Liver (tissue), 9 donors: ENCODE measurements around the gene CNKSR3. TPM values are rescaled to one million over a fixed set of nuclear protein-coding genes. Genes with fewer than 3 reads are reported as not detected.
A peak's percentile ranks its signal among the peaks of the same experiment; 100 is the strongest.

Experiments used
- DNase-seq: peaks from one replicate; pipeline ENCODE4 v3.0.0-alpha.2; 2017; ENCODE audit warnings: low spot score
- H3K27ac ChIP-seq, 2 donors: one replicate each; pipeline ENCODE4 v1.7.0; 2013; ENCODE audit warnings: inconsistent platforms in 2 of 2, low read length in 2 of 2, control low read depth in 1 of 2, low read depth in 1 of 2, mild to moderate bottlenecking in 1 of 2
- H3K27me3 ChIP-seq, 4 donors: one replicate each; pipeline versions ENCODE4 v1.6.1 to v1.7.0; 2013; ENCODE audit warnings: low read length in 3 of 4, inconsistent platforms in 1 of 4, mild to moderate bottlenecking in 1 of 4, moderate library complexity in 1 of 4; ENCODE audit not compliant: control insufficient read depth in 4 of 4, insufficient read depth in 4 of 4
- H3K36me3 ChIP-seq, 4 donors: one replicate each; pipeline versions ENCODE4 v1.6.1 to v1.7.0; 2013; ENCODE audit warnings: low read length in 3 of 4, mild to moderate bottlenecking in 3 of 4, low read depth in 1 of 4, moderate library complexity in 1 of 4; ENCODE audit not compliant: control insufficient read depth in 4 of 4, insufficient read depth in 3 of 4
- H3K4me1 ChIP-seq, 4 donors: one replicate each; pipeline versions ENCODE4 v1.6.1 to v1.7.0; 2013; ENCODE audit warnings: low read length in 3 of 4, mild to moderate bottlenecking in 3 of 4, moderate library complexity in 1 of 4; ENCODE audit not compliant: control insufficient read depth in 4 of 4, insufficient read depth in 4 of 4
- H3K4me3 ChIP-seq, 3 donors: one replicate each; pipeline versions ENCODE4 v1.6.1 to v1.7.0; 2013; ENCODE audit warnings: low read length in 3 of 3, control low read depth in 1 of 3, low read depth in 1 of 3, mild to moderate bottlenecking in 1 of 3
- H3K9ac ChIP-seq, 2 donors: one replicate each; pipeline ENCODE4 v1.7.0; 2013; ENCODE audit warnings: low read length in 2 of 2, mild to moderate bottlenecking in 2 of 2, moderate library complexity in 2 of 2, control low read depth in 1 of 2, low read depth in 1 of 2
- H3K9me3 ChIP-seq, 4 donors: one replicate each; pipeline versions ENCODE4 v1.6.1 to v1.7.0; 2013; ENCODE audit warnings: low read length in 3 of 4; ENCODE audit not compliant: control insufficient read depth in 4 of 4
- ATF3 ChIP-seq: IDR thresholded peaks from 2 replicates; pipeline ENCODE4 v1.6.1; 2016; ENCODE audit warnings: antibody characterized with exemption
- CTCF ChIP-seq: fragments of 150-350 bp; IDR thresholded peaks from 2 replicates; pipeline ENCODE4 v1.5.1; 2017; ENCODE audit warnings: improper control_type of control experiment, low read depth, low read length; ENCODE audit not compliant: missing input control
- EGR1 ChIP-seq, 2 donors: IDR thresholded peaks; 2 replicates each; pipeline ENCODE4 v1.6.1; 2016 to 2018; ENCODE audit warnings: antibody characterized with exemption in 2 of 2, low read depth in 2 of 2
- FOXA1 ChIP-seq: IDR thresholded peaks from 2 replicates; pipeline ENCODE4 v1.6.1; 2016; ENCODE audit warnings: antibody characterized with exemption
- FOXA2 ChIP-seq: IDR thresholded peaks from 2 replicates; pipeline ENCODE4 v1.6.1; 2016; ENCODE audit warnings: antibody characterized with exemption
- GABPA ChIP-seq, 2 donors: IDR thresholded peaks in 1 of 2; conservative IDR thresholded peaks in 1 of 2; 2 replicates each; pipeline ENCODE4 v1.6.1; 2016; ENCODE audit warnings: antibody characterized with exemption in 2 of 2, mild to moderate bottlenecking in 1 of 2, moderate library complexity in 1 of 2
- HNF4A ChIP-seq, 2 donors: conservative IDR thresholded peaks; 2 replicates each; pipeline ENCODE4 v1.6.1; 2016; ENCODE audit warnings: antibody characterized with exemption in 2 of 2, mild to moderate bottlenecking in 2 of 2
- HNF4G ChIP-seq: IDR thresholded peaks from 2 replicates; pipeline ENCODE4 v1.6.1; 2016; ENCODE audit warnings: antibody characterized with exemption
- JUND ChIP-seq, 2 donors: IDR thresholded peaks; 2 replicates each; pipeline ENCODE4 v1.6.1; 2016; ENCODE audit warnings: antibody characterized with exemption in 2 of 2
- MAX ChIP-seq: IDR thresholded peaks from 2 replicates; pipeline ENCODE4 v1.6.1; 2016; ENCODE audit warnings: antibody characterized with exemption
- NR2F2 ChIP-seq: IDR thresholded peaks from 2 replicates; pipeline ENCODE4 v1.6.1; 2016; ENCODE audit warnings: antibody characterized with exemption
- RAD21 ChIP-seq, 2 donors: IDR thresholded peaks; 2 replicates each; pipeline ENCODE4 v1.6.1; 2016; ENCODE audit warnings: antibody characterized with exemption in 2 of 2, mild to moderate bottlenecking in 2 of 2
- RXRA ChIP-seq, 2 donors: IDR thresholded peaks; 2 replicates each; pipeline ENCODE4 v1.6.1; 2017 to 2018; ENCODE audit warnings: antibody characterized with exemption in 2 of 2, mild to moderate bottlenecking in 1 of 2
- SP1 ChIP-seq: IDR thresholded peaks from 2 replicates; pipeline ENCODE4 v1.6.1; 2018; ENCODE audit warnings: antibody characterized with exemption, mild to moderate bottlenecking
- TAF1 ChIP-seq: conservative IDR thresholded peaks from 2 replicates; pipeline ENCODE4 v1.6.1; 2016; ENCODE audit warnings: antibody characterized with exemption, mild to moderate bottlenecking
- YY1 ChIP-seq: IDR thresholded peaks from 2 replicates; pipeline ENCODE4 v1.6.1; 2016; ENCODE audit warnings: antibody characterized with exemption, mild to moderate bottlenecking
- ZBTB33 ChIP-seq: IDR thresholded peaks from 2 replicates; pipeline ENCODE4 v1.6.1; 2016; ENCODE audit warnings: antibody characterized with exemption
- WGBS: extraction: QIAGEN DNeasy Blood & Tissue Kit; methylation state at CpG from one replicate; pipeline ENCODE4 v1.1.7; 2013; 5-methylcytosine and 5-hydroxymethylcytosine counted together
- polyA plus RNA-seq, 2 donors: library from polyadenylated mRNA; stranded (reverse) in 1 of 2; unstranded in 1 of 2; fragments of 200-250 nt in 1 of 2; fragments of >200 nt in 1 of 2; fragmentation: Nextera tagmentation in 1 of 2; extraction: Ambion mirVana in 1 of 2; gene quantifications; one replicate each; pipeline versions ENCODE4 v1.2.1 to v1.2.3, GENCODE V29; 2013 to 2015
- total RNA-seq, 2 donors: library from RNA; depleted of rRNA; stranded (reverse); fragments of >200 nt; gene quantifications; one replicate each; pipeline ENCODE4 v1.2.3, GENCODE V29; 2014
- donor health status: healthy.
- donor health status: healthy.
- donor health status: healthy.
- donor health status: healthy.
- donor health status: healthy.

The CNKSR3 gene
- total and polyA plus RNA-seq, 4 donors, result 6.4 to 22.7 (median 15.0) TPM

GRCh38 chr6:154459513-154459912 lies 51.0 kb downstream of the CNKSR3 start:
- no peak for DNase-seq
- TF ChIP-seq HNF4G (no peak), SP1 (no peak), CTCF (no peak), YY1 (no peak)
- H3K9me3 ChIP-seq, result no peaks in the 10 kb centered on the region
- no peak overlapping the region for H3K9ac ChIP-seq
- H3K4me1 ChIP-seq, result peaks cover 19 to 49% (median 34%) of the 10 kb centered on the region in 4 donors
- H3K27ac ChIP-seq, result peak overlapping the region; percentile 86 to 88
- H3K27me3 ChIP-seq, result no peaks in the 10 kb centered on the region
- no peaks in the 10 kb centered on the region for H3K36me3 ChIP-seq
- H3K4me3 ChIP-seq, result no peak overlapping the region
- 88% methylated on average over 6 of the region's 6 CpGs for WGBS

- no peak for DNase-seq
- H3K27ac ChIP-seq, result peak overlapping the region; percentile 86 to 88
- H3K36me3 ChIP-seq, result no peaks in the 10 kb centered on the region
- no peaks in the 10 kb centered on the region for H3K9me3 ChIP-seq
- peak overlapping the region in 1 of 2 donors; percentile 48 for H3K9ac ChIP-seq
- no peaks in the 10 kb centered on the region for H3K27me3 ChIP-seq
- WGBS, result 69% methylated on average over 8 of the region's 8 CpGs
- H3K4me3 ChIP-seq, result no peak overlapping the region
- H3K4me1 ChIP-seq, result peaks cover 21 to 49% (median 34%) of the 10 kb centered on the region in 4 donors
- no peak for TF ChIP-seq EGR1 (IDR thresholded peaks at IDR 0.05; ENCODE audit: low read depth in 2 of 2)
- no peak for TF ChIP-seq RXRA (IDR thresholded peaks at IDR 0.05)
- no peak for TF ChIP-seq ZBTB33
Observed at GRCh38 chr6:154458565-154459470, 51.7 kb downstream of the CNKSR3 start.

GRCh38 chr6:154457881-154458284 lies 52.6 kb downstream of the CNKSR3 start:
- Histone ChIP-seq H3K27ac (peak overlapping the region; percentile 86 to 88), H3K36me3 (no peaks in the 10 kb centered on the region), H3K9ac (no peak overlapping the region), H3K4me3 (no peak overlapping the region), H3K9me3 (no peaks in the 10 kb centered on the region), H3K27me3 (no peaks in the 10 kb centered on the region), H3K4me1 (peaks cover 21 to 49% (median 34%) of the 10 kb centered on the region in 4 donors)
- WGBS, result 33% methylated on average over 5 of the region's 5 CpGs
- no peak for DNase-seq
- TF ChIP-seq YY1 (peak; percentile 95), HNF4A (conservative IDR thresholded peaks at IDR 0.05) (peak; percentile 21 to 54), RAD21 (IDR thresholded peaks at IDR 0.05) (peak; percentile 62 to 67), HNF4G (no peak), ATF3 (no peak), TAF1 (no peak), FOXA2 (peak; percentile 11), GABPA (IDR thresholded peaks at IDR 0.05 in 1 of 2, conservative IDR thresholded peaks at IDR 0.05 in 1 of 2) (no peak), NR2F2 (no peak), RXRA (IDR thresholded peaks at IDR 0.05) (peak in 1 of 2 donors; percentile 58), JUND (IDR thresholded peaks at IDR 0.05) (no peak), EGR1 (IDR thresholded peaks at IDR 0.05; ENCODE audit: low read depth in 2 of 2) (no peak), CTCF (no peak), FOXA1 (peak; percentile 20), SP1 (peak; percentile 20), ZBTB33 (no peak), MAX (peak; percentile 18)
